Measurements from ENCODE around the gene PLCXD1. TPM values are rescaled to one million over a fixed set of nuclear protein-coding genes. Genes with fewer than 3 reads are reported as not detected.

The PLCXD1 gene
- total RNA-seq, 1 donor from 2014 or later = 25.7 TPM

GRCh38 chrX:348461-349117 is 67.4 kb downstream of the PLCXD1 start:
- no peak overlapping the region for H2AFZ ChIP-seq (replicated peaks)
- H4K20me1 ChIP-seq (ENCODE audit: low read depth) = peaks cover 7% of the 10 kb centered on the region
- peaks cover 7% of the 10 kb centered on the region for H3K79me2 ChIP-seq (ENCODE audit: low read depth)
- H3K4me3 ChIP-seq = no peak overlapping the region
- Mint-ChIP-seq H3K9me3 (peaks cover 4% of the 10 kb centered on the region), H3K36me3 (peaks cover 35% of the 10 kb centered on the region), H3K27me3 (ENCODE audit: insufficient read depth, low read depth) (peaks cover 4% of the 10 kb centered on the region), H3K4me1 (peaks cover 14% of the 10 kb centered on the region), H3K4me3 (no peak overlapping the region), H3K27ac (no peak overlapping the region)
- no peaks in the 10 kb centered on the region for H3K4me1 ChIP-seq
- no peaks in the 10 kb centered on the region for H3K9me3 ChIP-seq (ENCODE audit: low read depth)
- H3K4me2 ChIP-seq = no peak overlapping the region
- H3K27me3 ChIP-seq = no peaks in the 10 kb centered on the region
- H3F3A ChIP-seq (ENCODE audit: low read depth) = no peaks in the 10 kb centered on the region
- no peak overlapping the region for H3K27ac ChIP-seq
- H3K9ac ChIP-seq = no peak overlapping the region
- TF ChIP-seq CTCF (IDR thresholded peaks at IDR 0.05) (no peak), EZH2 (IDR thresholded peaks at IDR 0.05) (no peak), EZH2phosphoT487 (IDR thresholded peaks at IDR 0.05) (no peak)
- H3K36me3 ChIP-seq = no peaks in the 10 kb centered on the region
- DNase-seq (ENCODE audit: low spot score) = no peak

GRCh38 chrX:349196-349595 is 68.0 kb downstream of the PLCXD1 start:
- peaks cover 4% of the 10 kb centered on the region for H3K27me3 Mint-ChIP-seq (ENCODE audit: insufficient read depth, low read depth)
- no peak overlapping the region for H2AFZ ChIP-seq (replicated peaks)
- H3K9me3 Mint-ChIP-seq = peaks cover 4% of the 10 kb centered on the region
- DNase-seq (ENCODE audit: low spot score) = no peak
- H3K4me3 ChIP-seq = no peak overlapping the region
- no peaks in the 10 kb centered on the region for H3K36me3 ChIP-seq
- peaks cover 14% of the 10 kb centered on the region for H3K4me1 Mint-ChIP-seq
- H3K9me3 ChIP-seq (ENCODE audit: low read depth) = no peaks in the 10 kb centered on the region
- TF ChIP-seq EZH2phosphoT487 (IDR thresholded peaks at IDR 0.05) = no peak
- no peak for TF ChIP-seq EZH2 (IDR thresholded peaks at IDR 0.05)
- no peak for TF ChIP-seq CTCF (IDR thresholded peaks at IDR 0.05)
- H3K4me1 ChIP-seq = no peaks in the 10 kb centered on the region
- no peak overlapping the region for H3K4me3 Mint-ChIP-seq
- no peak overlapping the region for H3K4me2 ChIP-seq
- no peaks in the 10 kb centered on the region for H3F3A ChIP-seq (ENCODE audit: low read depth)
- H3K36me3 Mint-ChIP-seq = peaks cover 35% of the 10 kb centered on the region
- H4K20me1 ChIP-seq (ENCODE audit: low read depth) = peaks cover 7% of the 10 kb centered on the region
- H3K79me2 ChIP-seq (ENCODE audit: low read depth) = peaks cover 10% of the 10 kb centered on the region
- H3K27ac ChIP-seq = no peak overlapping the region
- H3K9ac ChIP-seq = no peak overlapping the region
- H3K27me3 ChIP-seq = no peaks in the 10 kb centered on the region
- peak overlapping the region; percentile 54 for H3K27ac Mint-ChIP-seq

- Histone ChIP-seq H3K27ac (no peak overlapping the region), H2AFZ (replicated peaks) (no peak overlapping the region), H3K9me3 (ENCODE audit: low read depth) (no peaks in the 10 kb centered on the region), H3K9ac (peak overlapping the region; percentile 20), H3K4me3 (no peak overlapping the region), H3K79me2 (ENCODE audit: low read depth) (peaks cover 15% of the 10 kb centered on the region), H3K36me3 (no peaks in the 10 kb centered on the region), H4K20me1 (ENCODE audit: low read depth) (peaks cover 7% of the 10 kb centered on the region), H3F3A (ENCODE audit: low read depth) (no peaks in the 10 kb centered on the region), H3K4me2 (no peak overlapping the region), H3K27me3 (no peaks in the 10 kb centered on the region), H3K4me1 (no peaks in the 10 kb centered on the region)
- peak overlapping the region; percentile 54 for H3K27ac Mint-ChIP-seq
- DNase-seq (ENCODE audit: low spot score) = no peak
- peaks cover 34% of the 10 kb centered on the region for H3K36me3 Mint-ChIP-seq
- peaks cover 14% of the 10 kb centered on the region for H3K4me1 Mint-ChIP-seq
- no peak for TF ChIP-seq CTCF (IDR thresholded peaks at IDR 0.05)
- no peak for TF ChIP-seq EZH2 (IDR thresholded peaks at IDR 0.05)
- no peak for TF ChIP-seq EZH2phosphoT487 (IDR thresholded peaks at IDR 0.05)
- H3K4me3 Mint-ChIP-seq = no peak overlapping the region
- H3K9me3 Mint-ChIP-seq = peaks cover 2% of the 10 kb centered on the region
- H3K27me3 Mint-ChIP-seq (ENCODE audit: insufficient read depth, low read depth) = peaks cover 4% of the 10 kb centered on the region
Measured at GRCh38 chrX:349702-350101, 68.5 kb downstream of the PLCXD1 start.

All from neural progenitor cell (in vitro differentiated cells).